Measurements from ENCODE around the gene MYORG.

DNA sequence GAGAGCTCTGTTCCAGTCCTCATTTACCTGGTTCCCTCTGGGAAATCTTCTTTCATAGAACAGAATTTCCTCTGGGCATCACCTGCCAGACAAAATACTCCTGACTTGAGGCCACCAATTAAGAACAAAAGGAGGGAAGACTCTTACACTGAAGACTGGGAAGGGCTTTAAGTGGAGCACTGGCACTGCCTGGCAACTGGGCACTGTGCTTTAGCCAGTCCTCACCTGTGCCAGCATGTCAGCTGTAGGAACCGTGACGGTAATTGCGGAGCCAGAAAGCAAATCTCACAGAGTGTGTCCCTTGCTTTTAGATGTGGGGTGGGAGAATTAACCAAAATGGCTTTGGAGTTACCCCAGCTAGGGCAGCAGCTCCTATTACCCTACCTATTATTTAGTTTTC is 41.0 kb upstream of the MYORG start:
- TF ChIP-seq, protein P1, sequence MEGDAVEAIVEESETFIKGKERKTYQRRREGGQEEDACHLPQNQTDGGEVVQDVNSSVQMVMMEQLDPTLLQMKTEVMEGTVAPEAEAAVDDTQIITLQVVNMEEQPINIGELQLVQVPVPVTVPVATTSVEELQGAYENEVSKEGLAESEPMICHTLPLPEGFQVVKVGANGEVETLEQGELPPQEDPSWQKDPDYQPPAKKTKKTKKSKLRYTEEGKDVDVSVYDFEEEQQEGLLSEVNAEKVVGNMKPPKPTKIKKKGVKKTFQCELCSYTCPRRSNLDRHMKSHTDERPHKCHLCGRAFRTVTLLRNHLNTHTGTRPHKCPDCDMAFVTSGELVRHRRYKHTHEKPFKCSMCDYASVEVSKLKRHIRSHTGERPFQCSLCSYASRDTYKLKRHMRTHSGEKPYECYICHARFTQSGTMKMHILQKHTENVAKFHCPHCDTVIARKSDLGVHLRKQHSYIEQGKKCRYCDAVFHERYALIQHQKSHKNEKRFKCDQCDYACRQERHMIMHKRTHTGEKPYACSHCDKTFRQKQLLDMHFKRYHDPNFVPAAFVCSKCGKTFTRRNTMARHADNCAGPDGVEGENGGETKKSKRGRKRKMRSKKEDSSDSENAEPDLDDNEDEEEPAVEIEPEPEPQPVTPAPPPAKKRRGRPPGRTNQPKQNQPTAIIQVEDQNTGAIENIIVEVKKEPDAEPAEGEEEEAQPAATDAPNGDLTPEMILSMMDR (IDR thresholded peaks at IDR 0.05; ENCODE audit: low read length): no peak
- TF ChIP-seq EZH2 (optimal IDR thresholded peaks at IDR 0.05; ENCODE audit: low read depth, low read length) (no peak), EZH2phosphoT487 (IDR thresholded peaks at IDR 0.05; ENCODE audit: low read length) (no peak)

All from MM.1S (cell line).